NCI-H526 (cell line): ENCODE results near the gene FAM13A.
"Not testable (repeated sequence)": the region's sequence is repeated elsewhere in the genome, so short reads cannot be mapped to it uniquely, and the experiment has no call there.

Source experiments
- DNase-seq, 2 experiments: peaks; one replicate each; lab custom pipeline; 2025; lab: John Stamatoyannopoulos, UW

Gene FAM13A

DNA sequence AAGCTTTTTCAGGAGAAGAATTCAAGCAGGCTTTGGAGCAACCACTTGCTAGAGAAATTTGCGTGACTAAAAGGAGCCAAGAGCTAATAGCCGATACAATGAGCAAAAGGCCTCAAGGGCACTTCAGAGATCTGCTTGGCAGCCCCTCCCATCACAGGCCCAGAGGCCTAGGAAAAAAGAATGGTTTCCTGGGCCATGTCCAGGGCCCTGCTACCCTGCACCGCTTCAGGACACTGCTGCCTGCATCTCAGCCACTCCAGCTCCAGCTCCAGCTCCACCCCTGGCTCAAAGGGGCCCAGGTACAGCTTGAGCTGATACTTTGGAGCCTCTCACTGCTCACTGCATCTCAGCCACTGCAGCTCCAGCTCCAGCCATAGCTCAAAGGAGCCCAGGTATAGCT, 98.9 kb downstream of the FAM13A start:
- DNase-seq = no peak

- DNase-seq = no peak
Measured at GRCh38 chr4:88957570-88957969, 99.4 kb downstream of the FAM13A start.

DNA sequence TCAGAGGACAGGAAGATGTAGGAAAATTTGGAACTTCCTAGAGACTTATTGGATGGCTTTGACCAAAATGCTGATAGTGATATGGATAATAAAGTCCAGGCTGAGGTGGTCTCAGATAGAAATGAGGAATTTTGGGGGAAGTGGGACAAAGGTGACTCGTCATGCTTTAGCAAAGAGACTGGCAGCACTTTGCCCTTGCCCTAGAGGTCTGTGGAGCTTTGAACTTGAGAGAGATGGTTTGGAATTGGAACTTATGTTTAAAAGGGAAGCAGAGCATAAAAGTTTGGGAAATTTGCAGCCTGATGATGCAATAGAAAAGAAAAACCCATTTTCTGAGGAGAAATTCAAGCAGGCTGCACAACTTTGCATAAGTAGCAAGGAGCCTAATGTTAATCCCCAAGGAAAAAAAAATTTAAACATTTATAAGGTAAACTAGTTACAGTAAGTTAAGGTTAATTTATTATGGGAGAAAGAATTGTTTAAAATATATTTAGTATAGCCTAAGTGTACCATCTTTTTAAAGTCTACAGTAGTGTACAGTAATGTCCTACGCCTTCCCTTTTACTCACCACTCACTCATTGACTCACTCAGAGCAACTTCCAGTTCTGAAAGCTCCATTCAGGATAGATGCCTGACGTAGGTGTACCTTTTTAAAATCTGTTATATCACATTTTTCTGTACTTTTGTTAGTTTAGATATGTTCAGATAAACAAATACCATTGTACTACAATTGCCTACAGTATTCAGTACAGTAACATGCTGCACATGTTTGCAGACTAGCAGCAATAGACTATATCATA, 101.2 kb downstream of the FAM13A start:
- DNase-seq = no peak

DNA sequence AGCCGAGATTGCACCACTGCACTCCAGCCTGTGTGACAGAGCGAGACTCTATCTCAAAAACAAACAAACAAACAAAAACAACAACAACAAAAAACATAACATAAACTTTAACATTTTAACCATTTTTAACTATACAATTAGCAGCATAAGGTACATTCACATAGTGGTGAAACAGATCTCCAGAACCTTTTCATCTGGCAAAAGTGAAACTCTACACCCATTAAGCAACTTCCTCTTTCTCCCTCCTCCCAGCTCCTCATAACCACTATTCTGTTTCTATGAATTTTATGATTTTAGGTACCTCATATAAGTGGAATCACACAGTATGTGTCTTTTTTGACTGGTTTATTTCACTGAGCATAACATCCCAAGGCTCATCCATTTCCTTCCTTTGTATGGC, 103.6 kb downstream of the FAM13A start:
- DNase-seq = no peak

- no peak for DNase-seq
Measured at GRCh38 chr4:88952081-88952480, 104.9 kb downstream of the FAM13A start.

DNA sequence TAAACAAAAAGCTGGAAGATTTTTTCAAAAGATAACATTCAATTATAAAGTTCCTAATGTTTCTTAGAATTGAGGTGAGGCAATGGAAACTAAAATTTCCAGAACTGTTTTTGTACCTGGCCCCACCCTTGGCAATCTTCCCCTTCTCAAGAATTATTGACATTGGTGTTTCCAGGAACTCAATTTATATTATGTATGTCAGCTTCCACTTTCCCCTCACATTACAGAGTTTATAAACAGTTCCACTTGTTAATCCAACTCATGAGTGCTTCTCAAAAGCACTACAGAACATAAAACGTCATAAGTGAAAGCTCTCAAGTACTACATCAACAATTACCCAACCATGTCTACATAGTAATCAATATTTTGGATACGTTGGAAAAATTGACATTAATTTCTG, 107.4 kb downstream of the FAM13A start:
- DNase-seq = no peak

DNA sequence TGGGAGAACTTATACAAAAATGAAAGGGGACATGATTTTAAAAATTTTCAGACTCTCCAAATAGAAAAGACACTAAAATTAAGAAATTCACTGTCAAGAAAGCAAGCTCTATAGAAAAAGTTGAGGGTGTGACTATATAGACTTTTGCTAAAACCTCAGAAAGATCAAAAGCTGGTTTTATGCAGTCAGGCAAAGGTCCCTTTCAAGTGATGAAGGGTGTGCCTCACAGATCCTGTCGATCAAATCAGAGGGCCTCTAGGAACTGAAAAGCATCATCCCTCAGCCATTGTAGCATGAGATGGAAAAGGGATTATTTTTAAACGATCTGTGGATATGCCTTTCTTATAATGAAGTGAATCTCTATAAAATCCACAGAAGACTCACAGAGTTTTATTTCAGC, 116.5 kb downstream of the FAM13A start:
- no peak for DNase-seq

DNA sequence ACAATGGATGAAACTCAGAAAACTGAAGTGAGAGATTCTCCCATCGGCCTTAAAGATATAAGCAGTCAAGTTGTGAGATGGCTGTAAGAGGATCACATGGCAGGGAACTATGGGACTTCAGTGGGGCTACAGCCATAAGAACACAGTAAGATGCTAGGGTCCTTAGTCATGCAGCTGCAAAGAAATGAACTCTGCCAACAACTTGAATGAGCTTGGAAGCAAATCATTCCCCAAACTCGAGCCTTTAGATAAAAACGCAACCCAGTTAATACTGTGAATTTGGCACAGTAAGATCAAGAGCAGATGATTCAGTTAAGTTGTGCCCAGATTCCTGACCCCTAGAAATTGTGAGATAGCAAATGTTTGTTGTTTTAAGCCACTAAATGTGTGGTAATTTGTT, 117.3 kb downstream of the FAM13A start:
- no peak for DNase-seq

DNA sequence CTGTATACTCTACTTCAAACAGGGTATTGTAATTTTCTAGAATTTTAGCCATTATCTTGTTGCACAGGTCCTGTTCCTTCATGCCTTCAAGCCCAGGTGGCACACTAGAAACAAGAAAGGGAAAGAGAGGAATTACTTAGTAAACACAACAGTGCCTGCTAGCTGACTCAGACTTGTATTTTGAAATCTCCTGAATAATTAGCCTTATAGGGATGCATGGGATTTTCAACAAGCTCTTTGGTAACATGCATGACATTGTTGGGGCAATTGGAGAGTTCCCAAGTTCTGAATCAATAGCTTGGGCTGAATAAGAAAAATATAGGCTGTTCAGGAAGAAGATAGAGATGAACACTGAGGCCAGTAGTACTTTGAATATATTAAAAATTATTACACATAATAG, 118.8 kb downstream of the FAM13A start:
- DNase-seq = no peak

GRCh38 chr4:88937081-88937480, 119.9 kb downstream of the FAM13A start:
- DNase-seq = no peak

DNA sequence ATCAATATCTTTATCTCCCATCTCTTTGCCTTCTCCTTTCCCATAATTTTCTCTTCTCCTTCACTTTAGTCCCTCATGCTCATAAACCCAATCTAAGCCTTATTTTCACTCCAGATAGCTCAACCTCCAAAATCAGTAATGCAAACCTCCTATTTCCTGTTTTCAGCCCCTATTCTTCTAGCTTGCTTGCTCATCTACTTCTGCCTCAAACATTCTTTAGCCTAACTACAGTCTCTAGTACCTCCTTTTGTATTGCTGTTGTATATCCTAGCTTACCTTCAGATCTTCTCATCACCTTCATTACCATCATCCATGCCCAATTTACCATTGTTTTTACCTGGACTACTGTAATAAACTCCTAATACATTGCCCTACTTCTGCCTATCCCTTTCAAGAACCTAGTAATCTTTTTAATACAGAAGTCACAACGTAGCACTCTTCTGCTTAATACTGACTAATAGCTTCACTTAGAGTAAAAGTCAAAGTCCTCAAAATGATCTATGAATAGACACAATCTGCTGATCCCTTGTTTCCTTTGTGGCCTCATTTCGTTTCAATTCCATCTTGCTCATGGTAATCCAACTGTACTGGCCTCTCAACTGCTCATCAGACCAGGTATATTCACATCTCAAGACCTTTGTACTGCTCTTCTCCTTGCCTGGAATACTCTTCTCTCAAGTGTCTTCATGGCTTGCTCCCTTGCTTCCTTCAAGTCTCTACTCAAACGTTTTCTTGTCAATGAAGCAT, 123.4 kb downstream of the FAM13A start:
- DNase-seq = no peak

DNA sequence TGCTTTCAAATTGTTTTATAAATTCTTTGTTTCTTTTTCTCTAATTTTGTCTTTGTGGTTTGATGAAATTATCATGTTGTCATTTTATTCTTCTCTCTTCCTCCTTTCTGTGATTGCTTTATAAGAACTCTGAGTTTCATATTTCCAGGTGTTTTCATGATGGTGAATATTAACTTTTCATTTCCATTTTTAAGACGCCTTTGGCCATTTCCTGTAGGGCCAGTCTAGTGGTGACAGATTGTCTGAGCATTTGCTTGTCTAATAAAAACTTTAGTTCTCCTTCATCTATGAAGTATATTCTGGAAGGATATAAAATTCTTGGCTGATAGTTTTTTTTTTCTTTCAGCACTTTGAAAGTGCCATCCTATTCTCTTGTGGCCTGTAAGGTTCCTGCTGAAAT, 128.1 kb downstream of the FAM13A start:
- no peak for DNase-seq

- no peak for DNase-seq
Measured at GRCh38 chr4:88927420-88927819, 129.6 kb downstream of the FAM13A start.

GRCh38 chr4:88919056-88919455, 137.9 kb downstream of the FAM13A start:
- no peak for DNase-seq

DNA sequence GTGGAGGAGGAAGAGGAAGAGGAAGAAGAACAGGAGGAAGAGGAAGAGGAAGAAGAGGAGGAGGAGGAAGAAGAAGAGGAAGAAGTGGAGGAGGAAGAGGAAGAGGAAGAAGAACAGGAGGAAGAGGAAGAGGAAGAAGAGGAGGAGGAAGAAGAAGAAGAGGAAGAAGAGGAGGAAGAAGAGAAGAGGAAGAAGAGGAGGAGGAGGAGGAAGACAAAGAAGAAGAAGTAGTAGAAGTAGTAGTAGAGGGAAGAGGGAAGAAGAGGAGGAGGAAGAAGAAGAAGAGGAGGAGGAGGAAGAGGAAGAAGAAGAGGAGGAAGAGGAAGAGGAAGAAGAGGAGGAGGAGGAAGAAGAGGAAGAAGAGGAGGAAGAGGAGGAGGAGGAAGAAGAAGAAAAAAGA, 143.8 kb downstream of the FAM13A start:
- DNase-seq = not testable (repeated sequence)

DNA sequence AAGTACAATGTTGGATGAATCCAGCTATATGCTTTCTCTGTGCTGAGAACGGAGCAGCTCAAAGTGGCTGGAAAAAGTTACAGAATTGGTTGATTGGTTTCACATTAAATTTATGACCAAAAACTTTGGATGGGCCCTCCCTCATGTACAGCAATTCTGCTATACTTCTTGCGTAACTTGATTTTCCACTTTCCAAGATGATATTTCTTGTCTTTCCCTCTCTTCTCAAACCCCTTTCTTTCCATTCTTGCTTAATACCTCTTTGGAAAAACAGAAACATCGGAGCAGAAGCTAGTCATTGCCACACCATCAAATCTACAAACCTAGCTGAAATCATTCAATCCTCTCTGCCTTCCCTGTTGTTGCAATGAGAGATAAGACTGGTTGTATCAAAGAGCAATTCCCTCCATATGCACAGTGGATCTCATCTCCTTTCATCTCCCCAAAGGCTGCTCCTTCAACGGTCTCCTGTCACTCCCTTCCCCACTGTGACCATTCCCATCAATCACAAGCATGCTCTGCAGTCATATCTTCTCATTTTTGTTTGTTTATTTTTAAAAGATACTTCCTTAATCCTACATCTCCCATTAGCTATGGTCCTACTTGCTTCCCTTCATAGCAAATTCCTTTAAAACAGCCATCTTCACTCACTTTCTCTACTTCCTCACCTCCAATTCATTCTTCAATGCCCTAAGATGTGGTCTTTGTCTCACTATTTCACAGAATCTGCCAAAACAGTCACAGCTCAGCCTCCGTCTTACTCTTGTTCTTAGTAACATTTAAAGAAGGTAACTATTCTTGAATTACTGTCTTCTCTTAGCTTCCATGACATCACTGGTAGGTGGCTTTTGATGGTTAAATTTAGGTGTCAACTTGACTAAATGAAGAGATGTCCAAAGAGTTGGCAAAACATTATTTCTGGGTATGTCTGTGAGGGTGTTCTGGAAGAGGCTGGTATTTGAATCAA, 145.5 kb downstream of the FAM13A start:
- DNase-seq = no peak

DNA sequence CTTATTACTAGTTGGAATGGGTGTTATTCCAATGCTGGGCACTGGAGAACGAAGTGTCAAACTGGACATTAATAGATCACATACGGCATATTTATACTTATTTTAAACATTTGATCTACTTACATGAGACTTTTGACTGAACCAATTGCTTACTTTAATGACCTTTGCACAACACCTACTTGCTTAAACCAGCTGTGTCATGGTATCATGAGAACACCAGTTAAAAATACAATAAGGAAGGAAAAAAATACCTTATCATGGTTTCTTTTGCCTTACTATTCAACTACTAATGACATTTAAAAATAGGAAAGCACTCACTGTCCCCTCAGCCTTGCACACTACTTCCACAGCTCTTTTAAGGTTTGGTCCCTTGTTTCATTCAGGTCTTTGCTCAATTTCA, 146.9 kb downstream of the FAM13A start:
- no peak for DNase-seq

GRCh38 chr4:88908521-88908920, 148.5 kb downstream of the FAM13A start:
- DNase-seq = no peak

GRCh38 chr4:88908003-88908402, 149.0 kb downstream of the FAM13A start:
- peak; percentile 34 to 42 for DNase-seq

DNA sequence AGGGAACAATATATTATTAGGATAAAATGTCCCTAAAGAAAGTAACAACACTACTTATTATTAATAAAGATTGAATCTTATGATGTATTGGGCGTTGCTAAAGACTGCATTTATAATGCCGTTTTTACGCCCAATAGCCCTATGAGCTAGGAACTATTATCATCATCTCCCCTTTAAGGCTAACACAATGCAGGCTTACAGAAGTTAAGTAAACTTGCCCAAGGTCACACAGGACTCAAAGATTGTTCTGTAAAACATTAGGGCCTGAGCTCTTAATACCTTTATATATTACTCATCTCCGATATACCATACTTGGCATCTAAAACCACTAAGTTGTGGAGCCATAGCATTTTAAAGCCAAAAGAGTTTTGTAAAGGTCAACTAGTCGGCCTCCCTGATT, 149.5 kb downstream of the FAM13A start:
- no peak for DNase-seq

DNA sequence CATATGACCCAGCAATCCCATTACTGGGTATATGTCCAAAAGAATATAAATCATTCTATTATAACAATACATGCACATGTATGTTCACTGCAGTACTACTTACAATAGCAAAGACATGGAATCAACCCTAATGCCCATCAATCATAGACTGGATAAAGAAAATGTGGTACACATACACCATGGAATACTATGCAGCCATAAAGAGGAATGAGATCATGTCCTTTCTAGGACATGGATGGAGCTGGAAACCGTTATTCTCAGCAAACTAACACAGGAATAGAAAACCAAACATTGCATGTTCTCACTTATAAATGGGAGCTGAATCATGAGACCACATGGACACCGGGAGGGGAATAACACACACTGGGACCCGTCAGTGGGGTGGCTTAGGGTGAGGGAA, 152.7 kb downstream of the FAM13A start:
- not testable (repeated sequence) for DNase-seq

DNA sequence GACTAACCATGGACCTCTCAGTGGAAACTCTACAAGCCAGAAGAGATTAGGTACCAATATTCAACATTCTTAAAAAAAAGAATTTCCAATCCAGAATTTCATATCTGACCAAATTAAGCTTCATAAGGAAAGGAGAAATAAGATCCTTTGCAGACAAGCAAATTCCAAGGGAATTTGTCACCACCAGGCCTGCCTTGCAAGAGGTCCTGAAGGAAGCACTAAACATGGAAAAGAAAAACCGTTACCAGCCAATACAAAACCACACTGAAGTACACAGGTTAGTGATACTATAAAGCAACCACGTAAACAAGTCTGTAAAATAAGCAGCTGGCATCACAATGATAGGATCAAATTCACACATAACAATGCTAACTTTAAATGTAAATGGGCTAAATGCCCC, 156.6 kb downstream of the FAM13A start:
- no peak for DNase-seq
